ENCODE results near the gene ABI2.
"Not testable (repeated sequence)": the region's sequence is repeated elsewhere in the genome, so short reads cannot be mapped to it uniquely, and the experiment has no call there.

ABI2 gene

GRCh38 chr2:203359450-203359849 lies 31.3 kb downstream of the ABI2 start:
- DNase-seq = no peak

GRCh38 chr2:203360833-203361430 lies 32.7 kb downstream of the ABI2 start:
- no peak for DNase-seq

- DNase-seq = no peak
These were observed 33.3 kb downstream of the ABI2 start for GRCh38 chr2:203361495-203361894.

- DNase-seq = no peak
These were observed 33.7 kb downstream of the ABI2 start for GRCh38 chr2:203361922-203362321.

GRCh38 chr2:203366639-203367466 lies 38.7 kb downstream of the ABI2 start:
- DNase-seq = no peak

- not testable (repeated sequence) for DNase-seq
These were observed 44.5 kb downstream of the ABI2 start for GRCh38 chr2:203372706-203373105.

- DNase-seq = no peak
These were observed 48.0 kb downstream of the ABI2 start for GRCh38 chr2:203376173-203376572.

- DNase-seq = no peak
These were observed 51.0 kb downstream of the ABI2 start for GRCh38 chr2:203379156-203379555.

GRCh38 chr2:203383038-203383437 lies 54.8 kb downstream of the ABI2 start:
- no peak for DNase-seq

- DNase-seq = not testable (repeated sequence)
These were observed 60.0 kb downstream of the ABI2 start for GRCh38 chr2:203388153-203388552.

GRCh38 chr2:203394519-203395227 lies 66.5 kb downstream of the ABI2 start:
- DNase-seq = no peak

- DNase-seq = no peak
These were observed 67.7 kb downstream of the ABI2 start for GRCh38 chr2:203395858-203396257.

- DNase-seq = no peak
These were observed 68.5 kb downstream of the ABI2 start for GRCh38 chr2:203396667-203397066.

GRCh38 chr2:203399031-203399430 lies 70.8 kb downstream of the ABI2 start:
- DNase-seq = no peak

GRCh38 chr2:203400805-203401585 lies 72.8 kb downstream of the ABI2 start:
- no peak for DNase-seq

GRCh38 chr2:203404996-203405395 lies 76.8 kb downstream of the ABI2 start:
- DNase-seq = no peak

- no peak for DNase-seq
These were observed 79.3 kb downstream of the ABI2 start for GRCh38 chr2:203407496-203407895.

GRCh38 chr2:203412546-203413331 lies 84.5 kb downstream of the ABI2 start:
- DNase-seq = no peak

GRCh38 chr2:203413796-203414195 lies 85.6 kb downstream of the ABI2 start:
- no peak for DNase-seq

GRCh38 chr2:203418271-203418670 lies 90.1 kb downstream of the ABI2 start:
- no peak for DNase-seq

GRCh38 chr2:203427061-203427460 lies 98.9 kb downstream of the ABI2 start:
- DNase-seq = no peak

- DNase-seq = not testable (repeated sequence)
These were observed 101.4 kb downstream of the ABI2 start for GRCh38 chr2:203429643-203430042.
